H54 (cell line): ENCODE data around the gene SCAF11.

ENCODE experiments used
- DNase-seq: peaks from one replicate; pipeline ENCODE4 v3.0.0; 2011; ENCODE audit warnings: low spot score, mixed read lengths; ENCODE audit not compliant: insufficient read length
- FAIRE-seq: peaks from 3 replicates; lab custom pipeline; 2011; peaks lifted over from hg19 to GRCh38; lab: Jason Lieb, UNC
- POLR2A ChIP-seq: IDR thresholded peaks from 2 replicates; pipeline ENCODE4 v1.6.1; 2011; ENCODE audit warnings: low read depth, mild to moderate bottlenecking, low read length

Gene SCAF11

GRCh38 chr12:45879363-45879895 lies 110.9 kb downstream of the SCAF11 start:
- FAIRE-seq (no peak), DNase-seq (no peak)
- no peak for TF ChIP-seq POLR2A

DNA sequence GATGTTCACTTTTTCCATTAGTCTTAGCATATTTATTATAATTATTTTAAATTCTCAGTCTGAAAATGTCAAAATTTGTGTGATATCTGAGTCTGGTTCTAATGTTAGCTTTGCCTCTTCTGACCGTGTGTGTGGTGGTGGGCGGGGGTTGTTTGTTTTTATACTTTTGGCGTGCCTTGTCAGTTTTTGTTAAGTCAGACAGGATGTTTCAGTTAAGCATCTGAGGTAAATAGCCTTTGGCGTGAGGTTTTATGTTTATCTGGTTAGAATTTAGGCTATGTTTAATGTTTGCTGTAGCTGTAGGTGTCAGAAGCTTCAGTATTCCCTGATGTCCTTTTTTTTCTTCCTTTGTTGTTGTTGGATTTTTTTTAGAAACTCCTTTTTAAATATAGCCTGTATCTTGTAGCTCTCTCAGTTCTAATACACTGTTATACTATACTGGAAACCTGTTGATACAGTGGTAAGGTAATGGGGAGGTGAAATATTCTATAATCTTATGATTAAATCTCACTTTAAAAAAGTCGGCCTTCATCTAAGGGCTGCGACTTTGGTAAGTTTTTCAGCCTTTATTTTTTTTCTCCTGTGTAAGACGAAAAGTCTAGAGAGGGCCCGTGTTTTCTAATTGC lies 111.6 kb downstream of the SCAF11 start:
- no peak for FAIRE-seq
- no peak for TF ChIP-seq POLR2A
- DNase-seq, result no peak

GRCh38 chr12:45877069-45877468 lies 113.3 kb downstream of the SCAF11 start:
- FAIRE-seq (no peak), DNase-seq (no peak)
- TF ChIP-seq POLR2A, result no peak

- DNase-seq, result no peak
- no peak for TF ChIP-seq POLR2A
- no peak for FAIRE-seq
Observed at GRCh38 chr12:45872446-45872845, 117.9 kb downstream of the SCAF11 start.
